ENCODE results near the gene PACRG.

DNA sequence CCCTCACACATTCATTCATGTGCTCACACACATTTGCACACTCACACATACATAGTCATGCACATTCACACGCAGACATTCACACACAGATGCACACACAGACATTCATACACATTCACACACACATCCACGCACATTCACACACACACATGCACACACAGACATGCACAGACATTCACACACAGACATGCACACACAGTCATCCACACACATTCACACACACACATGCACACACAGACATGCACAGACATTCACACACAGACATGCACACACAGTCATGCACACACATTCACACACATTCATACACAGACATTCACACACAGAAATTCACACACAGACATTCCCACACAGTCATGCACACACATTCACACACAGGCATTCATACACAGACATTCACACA lies 147.3 kb downstream of the PACRG start:
- TF ChIP-seq, protein P1, sequence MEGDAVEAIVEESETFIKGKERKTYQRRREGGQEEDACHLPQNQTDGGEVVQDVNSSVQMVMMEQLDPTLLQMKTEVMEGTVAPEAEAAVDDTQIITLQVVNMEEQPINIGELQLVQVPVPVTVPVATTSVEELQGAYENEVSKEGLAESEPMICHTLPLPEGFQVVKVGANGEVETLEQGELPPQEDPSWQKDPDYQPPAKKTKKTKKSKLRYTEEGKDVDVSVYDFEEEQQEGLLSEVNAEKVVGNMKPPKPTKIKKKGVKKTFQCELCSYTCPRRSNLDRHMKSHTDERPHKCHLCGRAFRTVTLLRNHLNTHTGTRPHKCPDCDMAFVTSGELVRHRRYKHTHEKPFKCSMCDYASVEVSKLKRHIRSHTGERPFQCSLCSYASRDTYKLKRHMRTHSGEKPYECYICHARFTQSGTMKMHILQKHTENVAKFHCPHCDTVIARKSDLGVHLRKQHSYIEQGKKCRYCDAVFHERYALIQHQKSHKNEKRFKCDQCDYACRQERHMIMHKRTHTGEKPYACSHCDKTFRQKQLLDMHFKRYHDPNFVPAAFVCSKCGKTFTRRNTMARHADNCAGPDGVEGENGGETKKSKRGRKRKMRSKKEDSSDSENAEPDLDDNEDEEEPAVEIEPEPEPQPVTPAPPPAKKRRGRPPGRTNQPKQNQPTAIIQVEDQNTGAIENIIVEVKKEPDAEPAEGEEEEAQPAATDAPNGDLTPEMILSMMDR (IDR thresholded peaks at IDR 0.05), result no peak
- no peak for TF ChIP-seq POLR2A (IDR thresholded peaks at IDR 0.05)

Data from testis (tissue), 2 donors.